PFSK-1 (cell line): ENCODE results near the gene DNAJB8.

ENCODE experiments used
- FOXP2 ChIP-seq: optimal IDR thresholded peaks from 2 replicates; pipeline ENCODE3; 2011; ENCODE audit warnings: borderline replicate concordance, control low read depth, inconsistent platforms; ENCODE audit not compliant: insufficient read depth; ENCODE audit errors: extremely low read length, extremely low read depth
- POLR2AphosphoS5 ChIP-seq: IDR thresholded peaks from 2 replicates; pipeline ENCODE4 v1.6.1; 2012; ENCODE audit warnings: low read depth, mild to moderate bottlenecking, control low read depth, low read length, moderate library complexity
- SIN3A ChIP-seq: IDR thresholded peaks from 2 replicates; pipeline ENCODE4 v1.6.1; 2012; ENCODE audit warnings: mild to moderate bottlenecking, low read length, moderate library complexity, borderline replicate concordance; ENCODE audit not compliant: insufficient read depth
- TAF1 ChIP-seq: IDR thresholded peaks from 2 replicates; pipeline ENCODE4 v1.6.1; 2012; ENCODE audit warnings: low read length, control low read depth, borderline replicate concordance; ENCODE audit not compliant: insufficient read depth
- TF ChIP-seq, protein P1 (sequence below), 2 experiments: IDR thresholded peaks; 2 replicates each; pipeline versions ENCODE4 v1.6.1 to v1.8.0; 2011 to 2012; ENCODE audit warnings: low read depth in 2 of 2, low read length in 2 of 2, control low read depth in 1 of 2, inconsistent platforms in 1 of 2, mild to moderate bottlenecking in 1 of 2, moderate library complexity in 1 of 2; ENCODE audit not compliant: insufficient read depth in 1 of 2

DNAJB8 gene

DNA sequence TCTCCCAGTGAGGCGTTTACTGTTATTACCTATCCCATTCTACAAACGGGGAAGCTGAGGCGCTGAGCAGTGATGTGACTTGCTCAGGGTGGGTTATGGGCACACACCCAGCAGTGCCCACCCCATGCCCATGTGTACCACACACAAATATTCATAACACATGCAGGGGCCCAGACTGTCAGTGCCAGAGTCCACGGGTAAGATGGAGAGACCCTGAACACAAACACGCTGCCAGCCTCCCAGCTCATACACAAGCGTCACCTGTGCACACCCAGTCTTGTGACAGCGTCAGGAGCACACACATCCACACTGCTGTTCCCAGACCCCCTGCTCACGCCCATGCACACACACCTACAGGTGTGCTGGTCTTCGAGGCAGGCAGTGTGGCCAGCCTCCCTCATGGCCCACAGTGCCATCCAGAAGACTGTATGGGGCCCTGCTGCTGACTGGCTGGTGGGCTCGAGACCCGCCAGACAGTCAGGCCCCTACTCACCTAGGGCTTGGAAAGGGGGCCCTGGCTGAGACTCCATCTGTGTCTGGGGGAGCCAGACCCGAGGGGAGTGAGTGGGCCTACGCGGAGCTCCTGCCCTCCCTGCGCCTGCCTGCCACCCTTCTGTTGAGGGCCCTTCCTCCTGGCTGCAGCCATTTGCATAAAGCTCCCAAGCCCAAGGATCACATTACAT lies 39.4 kb downstream of the DNAJB8 start:
- TF ChIP-seq SIN3A (no peak), POLR2AphosphoS5 (no peak), FOXP2 (no peak), TAF1 (no peak)
- TF ChIP-seq, protein P1, sequence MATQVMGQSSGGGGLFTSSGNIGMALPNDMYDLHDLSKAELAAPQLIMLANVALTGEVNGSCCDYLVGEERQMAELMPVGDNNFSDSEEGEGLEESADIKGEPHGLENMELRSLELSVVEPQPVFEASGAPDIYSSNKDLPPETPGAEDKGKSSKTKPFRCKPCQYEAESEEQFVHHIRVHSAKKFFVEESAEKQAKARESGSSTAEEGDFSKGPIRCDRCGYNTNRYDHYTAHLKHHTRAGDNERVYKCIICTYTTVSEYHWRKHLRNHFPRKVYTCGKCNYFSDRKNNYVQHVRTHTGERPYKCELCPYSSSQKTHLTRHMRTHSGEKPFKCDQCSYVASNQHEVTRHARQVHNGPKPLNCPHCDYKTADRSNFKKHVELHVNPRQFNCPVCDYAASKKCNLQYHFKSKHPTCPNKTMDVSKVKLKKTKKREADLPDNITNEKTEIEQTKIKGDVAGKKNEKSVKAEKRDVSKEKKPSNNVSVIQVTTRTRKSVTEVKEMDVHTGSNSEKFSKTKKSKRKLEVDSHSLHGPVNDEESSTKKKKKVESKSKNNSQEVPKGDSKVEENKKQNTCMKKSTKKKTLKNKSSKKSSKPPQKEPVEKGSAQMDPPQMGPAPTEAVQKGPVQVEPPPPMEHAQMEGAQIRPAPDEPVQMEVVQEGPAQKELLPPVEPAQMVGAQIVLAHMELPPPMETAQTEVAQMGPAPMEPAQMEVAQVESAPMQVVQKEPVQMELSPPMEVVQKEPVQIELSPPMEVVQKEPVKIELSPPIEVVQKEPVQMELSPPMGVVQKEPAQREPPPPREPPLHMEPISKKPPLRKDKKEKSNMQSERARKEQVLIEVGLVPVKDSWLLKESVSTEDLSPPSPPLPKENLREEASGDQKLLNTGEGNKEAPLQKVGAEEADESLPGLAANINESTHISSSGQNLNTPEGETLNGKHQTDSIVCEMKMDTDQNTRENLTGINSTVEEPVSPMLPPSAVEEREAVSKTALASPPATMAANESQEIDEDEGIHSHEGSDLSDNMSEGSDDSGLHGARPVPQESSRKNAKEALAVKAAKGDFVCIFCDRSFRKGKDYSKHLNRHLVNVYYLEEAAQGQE (IDR thresholded peaks at IDR 0.05; ENCODE audit: insufficient read depth in 1 of 2, low read depth in 2 of 2, low read length in 2 of 2), result no peak

DNA sequence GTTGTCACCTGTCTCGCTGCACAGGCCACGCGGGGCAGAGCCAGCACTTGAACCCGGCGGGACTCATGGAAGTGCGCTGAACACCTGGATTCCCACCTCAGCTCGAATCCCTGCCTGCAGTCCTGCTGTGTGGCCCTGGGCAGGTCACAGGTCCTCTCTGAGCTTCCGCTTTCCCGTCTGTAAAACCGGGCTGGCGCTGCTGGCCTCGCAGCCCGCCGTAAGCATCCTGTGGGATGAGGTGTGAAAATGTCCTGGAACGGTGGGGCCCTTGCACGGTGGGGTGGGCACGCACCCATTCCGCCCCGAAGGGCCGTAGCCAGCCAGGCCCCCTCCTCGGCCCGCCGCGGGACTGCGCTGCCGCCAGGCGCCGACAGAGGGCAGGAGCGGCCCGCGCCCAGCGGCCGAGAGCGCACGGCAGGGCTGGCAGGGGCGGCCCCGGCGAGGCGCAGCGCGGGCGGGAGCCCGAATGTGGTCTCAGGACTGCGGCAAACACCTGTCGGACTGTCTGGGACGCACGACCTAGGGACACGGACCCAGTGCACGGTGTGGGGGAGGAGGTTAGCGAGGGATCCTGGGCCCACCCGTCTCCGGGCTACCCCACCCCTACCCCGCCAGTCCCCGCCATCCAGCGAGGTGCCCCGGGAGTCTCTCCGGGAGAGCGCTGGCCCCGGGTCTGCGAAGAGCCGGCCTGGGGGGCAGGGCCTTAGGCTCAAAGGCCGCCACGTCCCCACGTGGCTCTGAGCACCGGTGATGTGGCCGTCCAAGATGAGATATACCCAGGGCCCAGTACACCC lies 40.4 kb downstream of the DNAJB8 start:
- TF ChIP-seq FOXP2 (no peak), POLR2AphosphoS5 (no peak), TAF1 (no peak), SIN3A (no peak)

DNA sequence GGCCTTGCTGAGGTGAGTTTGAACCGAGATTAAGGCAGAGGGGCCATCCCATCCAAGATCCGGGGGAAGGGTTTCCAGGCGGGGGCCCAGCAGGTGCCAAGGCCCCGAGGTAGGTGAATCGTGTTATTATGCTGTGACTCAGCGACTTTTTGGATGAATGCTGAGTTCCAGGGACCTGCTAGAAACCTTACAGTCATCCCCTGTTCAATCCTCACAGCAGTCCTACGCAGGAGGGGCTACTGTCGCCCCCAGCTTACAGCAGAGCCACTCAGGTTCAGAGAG lies 40.9 kb downstream of the DNAJB8 start:
- no peak for TF ChIP-seq TAF1
- no peak for TF ChIP-seq FOXP2
- TF ChIP-seq, protein P1 (IDR thresholded peaks at IDR 0.05; ENCODE audit: insufficient read depth in 1 of 2, low read depth in 2 of 2, low read length in 2 of 2), result no peak
- no peak for TF ChIP-seq SIN3A
- no peak for TF ChIP-seq POLR2AphosphoS5

DNA sequence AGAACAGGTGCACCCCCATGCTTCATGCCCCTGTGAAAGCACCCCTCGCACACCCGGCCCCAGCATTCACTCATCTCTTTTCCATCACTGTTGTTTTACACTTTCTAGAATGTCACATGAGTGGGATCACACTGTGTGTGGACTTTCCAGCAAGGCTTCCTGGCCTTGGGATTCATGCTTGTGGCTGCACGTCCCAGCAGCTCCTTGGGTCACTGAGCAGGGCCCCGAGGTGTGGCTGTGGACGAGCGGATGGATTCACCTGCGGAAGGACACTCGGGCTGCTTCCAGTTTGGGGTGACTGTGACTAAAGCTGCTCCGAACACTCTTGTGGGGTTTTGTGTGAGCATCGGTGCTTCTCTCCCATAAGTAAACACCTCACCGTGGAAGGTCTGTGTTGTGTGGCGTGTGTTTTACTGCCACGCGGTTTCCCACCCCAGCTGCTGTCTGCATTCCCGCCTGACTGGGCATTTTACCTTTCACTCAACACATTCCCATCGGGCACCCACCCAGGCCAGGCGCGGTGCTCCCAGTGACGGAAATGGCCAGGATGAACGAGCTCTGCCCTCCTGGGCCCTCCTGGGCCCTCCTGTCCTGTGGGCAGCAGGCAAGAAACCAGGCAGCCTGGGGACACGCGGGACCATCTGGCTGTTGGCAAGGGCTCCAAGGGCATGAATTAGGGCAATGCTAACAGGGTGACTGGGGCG lies 41.4 kb downstream of the DNAJB8 start:
- TF ChIP-seq, protein P1 (IDR thresholded peaks at IDR 0.05; ENCODE audit: insufficient read depth in 1 of 2, low read depth in 2 of 2, low read length in 2 of 2), result no peak
- TF ChIP-seq TAF1, result no peak
- no peak for TF ChIP-seq SIN3A
- TF ChIP-seq FOXP2, result no peak
- TF ChIP-seq POLR2AphosphoS5, result no peak

DNA sequence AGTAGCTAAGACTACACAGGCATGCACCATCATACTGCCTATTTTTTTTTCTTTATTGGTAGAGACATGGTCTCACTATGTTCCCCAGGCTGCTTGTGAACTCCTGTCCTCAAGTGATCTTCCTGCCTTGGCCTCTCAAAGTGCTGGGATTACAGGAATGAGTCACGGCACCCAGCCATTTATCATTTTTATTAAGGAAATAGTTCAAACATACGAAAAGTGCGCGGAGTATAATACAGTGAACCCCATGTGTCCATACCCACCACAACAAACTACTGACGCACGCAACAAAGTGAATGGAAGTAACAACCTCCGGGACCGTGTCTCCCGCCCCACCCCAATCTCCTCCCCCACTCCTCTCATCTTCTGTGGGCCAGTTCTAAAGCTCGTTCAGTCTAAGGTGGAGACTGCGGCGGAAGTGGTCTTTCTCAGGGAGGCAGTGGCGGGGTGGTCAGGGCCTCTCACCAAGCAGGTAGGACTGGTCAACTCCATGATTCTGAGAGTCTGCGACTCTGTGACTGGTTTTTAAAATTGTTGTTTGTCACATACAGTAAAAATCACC lies 42.1 kb downstream of the DNAJB8 start:
- TF ChIP-seq FOXP2 (no peak), TAF1 (no peak), POLR2AphosphoS5 (no peak), SIN3A (no peak)
- TF ChIP-seq, protein P1 (IDR thresholded peaks at IDR 0.05; ENCODE audit: insufficient read depth in 1 of 2, low read depth in 2 of 2, low read length in 2 of 2), result no peak
